ENCODE data around the gene GNB5. TPM values are rescaled to one million over a fixed set of nuclear protein-coding genes. Genes with fewer than 3 reads are reported as not detected.

The GNB5 gene
- total RNA-seq, 1 experiment from 2014 or later = 26.0 TPM

GRCh38 chr15:52228921-52229320 is 37.7 kb upstream of the GNB5 start:
- no peak for TF ChIP-seq CTCF (conservative IDR thresholded peaks at IDR 0.05)
- no peak for TF ChIP-seq EZH2 (IDR thresholded peaks at IDR 0.05; ENCODE audit: low read depth)
- CTCF ChIA-PET = interaction anchor here (1.1 kb wide), 1 partner anchor 507 kb away, joined by 3 read pairs; no protein-coding TSS in a partner anchor

GRCh38 chr15:52227456-52227855 is 36.3 kb upstream of the GNB5 start:
- intact Hi-C loops (cut with micrococcal nuclease; ENCODE audit: unreplicated experiment) = loop anchor here (10.0 kb wide), 1 partner anchor 573 kb away; no protein-coding TSS in a partner anchor
- no TSS peak for BruUV-seq (replicated peaks)
- Histone ChIP-seq H3F3A (ENCODE audit: insufficient read depth, low read depth) (peaks cover 5% of the 10 kb centered on the region; the same call in 1 of the 2 replicates), H3K9me2 (ENCODE audit: insufficient read depth) (no peaks in the 10 kb centered on the region), H3K27ac (no peak overlapping the region), H3K27me3 (ENCODE audit: insufficient read depth, low read depth) (no peaks in the 10 kb centered on the region), H4K20me1 (ENCODE audit: insufficient read depth) (no peaks in the 10 kb centered on the region), H3K9me3 (ENCODE audit: insufficient read depth, low read depth) (no peaks in the 10 kb centered on the region), H3K4me1 (replicated peaks; ENCODE audit: insufficient read depth) (no peaks in the 10 kb centered on the region), H3K79me2 (ENCODE audit: low read depth) (no peaks in the 10 kb centered on the region), H3K4me3 (no peak overlapping the region), H3K36me3 (ENCODE audit: low read depth) (no peaks in the 10 kb centered on the region; the same call in none of the 2 replicates), H2AFZ (no peak overlapping the region), H3K4me2 (no peak overlapping the region)
- peak; percentile 43 to 46 for DNase-seq
- CTCF ChIA-PET = interaction anchor here (1.3 kb wide), 1 partner anchor 10 kb away, joined by 4 read pairs; no protein-coding TSS in a partner anchor
- POLR2A ChIA-PET (ENCODE audit: unreplicated experiment) = interaction anchor here (0.7 kb wide), 1 partner anchor 451 kb away, joined by 4 read pairs; no protein-coding TSS in a partner anchor
- TF ChIP-seq EZH2 (IDR thresholded peaks at IDR 0.05; ENCODE audit: low read depth) (no peak), CTCF (conservative IDR thresholded peaks at IDR 0.05) (peak; percentile 73)

More at GRCh38 chr15:52228921-52229320, 37.7 kb upstream of the GNB5 start:
- no peak overlapping the region for H2AFZ ChIP-seq
- no peaks in the 10 kb centered on the region; the same call in none of the 2 replicates for H3K36me3 ChIP-seq (ENCODE audit: low read depth)
- peak; percentile 61 to 73 for DNase-seq
- no peaks in the 10 kb centered on the region for H3K27me3 ChIP-seq (ENCODE audit: insufficient read depth, low read depth)
- H3F3A ChIP-seq (ENCODE audit: insufficient read depth, low read depth) = peaks cover 5% of the 10 kb centered on the region; the same call in 1 of the 2 replicates
- intact Hi-C loops (cut with micrococcal nuclease; ENCODE audit: unreplicated experiment) = loop anchor here (10.0 kb wide), 1 partner anchor 574 kb away; no protein-coding TSS in a partner anchor
- no peak overlapping the region for H3K27ac ChIP-seq
- H4K20me1 ChIP-seq (ENCODE audit: insufficient read depth) = no peaks in the 10 kb centered on the region
- POLR2A ChIA-PET (ENCODE audit: unreplicated experiment) = no interaction called here
- H3K79me2 ChIP-seq (ENCODE audit: low read depth) = no peaks in the 10 kb centered on the region
- no peaks in the 10 kb centered on the region for H3K9me2 ChIP-seq (ENCODE audit: insufficient read depth)
- H3K9me3 ChIP-seq (ENCODE audit: insufficient read depth, low read depth) = no peaks in the 10 kb centered on the region
- no peaks in the 10 kb centered on the region for H3K4me1 ChIP-seq (replicated peaks; ENCODE audit: insufficient read depth)
- no TSS peak for BruUV-seq (replicated peaks)
- H3K4me2 ChIP-seq = no peak overlapping the region
- no peak overlapping the region for H3K4me3 ChIP-seq

- TF ChIP-seq CTCF (conservative IDR thresholded peaks at IDR 0.05) = no peak
- TF ChIP-seq EZH2 (IDR thresholded peaks at IDR 0.05; ENCODE audit: low read depth) = no peak
- peaks cover 5% of the 10 kb centered on the region; the same call in 1 of the 2 replicates for H3F3A ChIP-seq (ENCODE audit: insufficient read depth, low read depth)
- no peak overlapping the region for H3K4me2 ChIP-seq
- intact Hi-C loops (cut with micrococcal nuclease; ENCODE audit: unreplicated experiment) = loop anchor here (10.0 kb wide), 1 partner anchor 570 kb away; no protein-coding TSS in a partner anchor
- H2AFZ ChIP-seq = no peak overlapping the region
- no peaks in the 10 kb centered on the region for H3K9me3 ChIP-seq (ENCODE audit: insufficient read depth, low read depth)
- H3K4me1 ChIP-seq (replicated peaks; ENCODE audit: insufficient read depth) = no peaks in the 10 kb centered on the region
- no TSS peak for BruUV-seq (replicated peaks)
- H3K4me3 ChIP-seq = no peak overlapping the region
- H3K36me3 ChIP-seq (ENCODE audit: low read depth) = no peaks in the 10 kb centered on the region; the same call in 1 of the 2 replicates
- CTCF ChIA-PET = interaction anchor here (0.6 kb wide), 1 partner anchor 301 kb away, joined by 6 read pairs; no protein-coding TSS in a partner anchor
- DNase-seq = no peak
- no peaks in the 10 kb centered on the region for H3K79me2 ChIP-seq (ENCODE audit: low read depth)
- no peaks in the 10 kb centered on the region for H4K20me1 ChIP-seq (ENCODE audit: insufficient read depth)
- no peaks in the 10 kb centered on the region for H3K27me3 ChIP-seq (ENCODE audit: insufficient read depth, low read depth)
- H3K27ac ChIP-seq = no peak overlapping the region
- H3K9me2 ChIP-seq (ENCODE audit: insufficient read depth) = no peaks in the 10 kb centered on the region
- POLR2A ChIA-PET (ENCODE audit: unreplicated experiment) = no interaction called here
Measured at GRCh38 chr15:52225230-52225629, 34.0 kb upstream of the GNB5 start.
